KMS-11 (cell line): ENCODE data around the gene SSBP1.
"Not testable (repeated sequence)": the region's sequence is repeated elsewhere in the genome, so short reads cannot be mapped to it uniquely, and the experiment has no call there.

ENCODE experiments used
- H2AFZ ChIP-seq: fragments of 200-600 bp; sonication (generic); 2 replicates; pipeline ENCODE4 v1.6.1; 2016; ENCODE audit warnings: antibody characterized with exemption, mixed run types, low read depth
- H3K27ac ChIP-seq: fragments of 200-600 bp; sonication (generic); 2 replicates; pipeline ENCODE4 v1.6.1; 2016; ENCODE audit warnings: mild to moderate bottlenecking, mixed run types
- H3K27me3 ChIP-seq: fragments of 200-600 bp; sonication (generic); 2 replicates; pipeline ENCODE4 v1.6.1; 2017; ENCODE audit warnings: mild to moderate bottlenecking, low read depth, mixed run types, moderate library complexity; ENCODE audit not compliant: insufficient read depth
- H3K36me3 ChIP-seq: fragments of 200-600 bp; sonication (generic); 2 replicates; pipeline ENCODE4 v1.6.1; 2017; ENCODE audit warnings: mild to moderate bottlenecking, mixed run types; ENCODE audit not compliant: insufficient read depth
- H3K4me1 ChIP-seq: fragments of 200-600 bp; sonication (generic); 2 replicates; pipeline ENCODE4 v1.6.1; 2016; ENCODE audit warnings: mild to moderate bottlenecking, low read depth, mixed run types; ENCODE audit not compliant: poor library complexity, severe bottlenecking
- H3K4me2 ChIP-seq: fragments of 200-600 bp; sonication (generic); 2 replicates; pipeline ENCODE4 v1.7.0; 2016; ENCODE audit warnings: mild to moderate bottlenecking, mixed run types
- H3K4me3 ChIP-seq: fragments of 200-600 bp; sonication (generic); IDR thresholded peaks from 2 replicates; pipeline ENCODE4 v1.6.1; 2017; ENCODE audit warnings: low read depth, low read length, mixed read lengths; ENCODE audit not compliant: insufficient read depth
- H3K79me2 ChIP-seq: fragments of 200-600 bp; sonication (generic); 2 replicates; pipeline ENCODE4 v1.6.1; 2016; ENCODE audit warnings: low read depth, mixed run types; ENCODE audit not compliant: insufficient read depth
- H3K9ac ChIP-seq: fragments of 200-600 bp; sonication (generic); 2 replicates; pipeline ENCODE4 v1.6.1; 2016; ENCODE audit warnings: mild to moderate bottlenecking, mixed run types
- H4K20me1 ChIP-seq: fragments of 200-600 bp; sonication (generic); 2 replicates; pipeline ENCODE4 v1.6.1; 2016; ENCODE audit warnings: mild to moderate bottlenecking, mixed run types; ENCODE audit not compliant: insufficient read depth
- CTCF ChIP-seq: fragments of 200-600 bp; sonication (generic); conservative IDR thresholded peaks from 2 replicates; pipeline ENCODE4 v1.6.1; 2017; ENCODE audit warnings: low read depth, mild to moderate bottlenecking, antibody characterized with exemption, low read length, moderate library complexity, mixed read lengths

The SSBP1 gene

GRCh38 chr7:141748396-141748795 is 10.2 kb downstream of the SSBP1 start:
- H3K79me2 ChIP-seq = 0 out of 2 replicates have a peak, but pooled peaks cover 3% of the 10 kb centered on the region
- no peaks in the 10 kb centered on the region for H3K4me1 ChIP-seq

GRCh38 chr7:141751904-141752303 is 13.7 kb downstream of the SSBP1 start:
- not testable (repeated sequence) for H2AFZ ChIP-seq, H3K4me2 ChIP-seq, H3K27me3 ChIP-seq, H3K4me3 ChIP-seq, H3K9ac ChIP-seq, H3K79me2 ChIP-seq, H3K4me1 ChIP-seq, H4K20me1 ChIP-seq, H3K27ac ChIP-seq
- peaks cover 39% of the 10 kb centered on the region for H3K36me3 ChIP-seq

More at GRCh38 chr7:141748396-141748795, 10.2 kb downstream of the SSBP1 start:
- Histone ChIP-seq H2AFZ (no peak overlapping the region), H3K27ac (no peak overlapping the region), H4K20me1 (no peaks in the 10 kb centered on the region), H3K4me3 (no peak overlapping the region), H3K36me3 (peaks cover 68% of the 10 kb centered on the region), H3K9ac (no peak overlapping the region), H3K27me3 (no peaks in the 10 kb centered on the region), H3K4me2 (no peak overlapping the region)
- TF ChIP-seq CTCF = no peak

GRCh38 chr7:141752634-141753033 is 14.5 kb downstream of the SSBP1 start:
- Histone ChIP-seq H3K27me3 (no peaks in the 10 kb centered on the region), H3K4me1 (no peaks in the 10 kb centered on the region), H3K4me3 (no peak overlapping the region), H3K27ac (no peak overlapping the region), H3K36me3 (peaks cover 35% of the 10 kb centered on the region), H3K9ac (no peak overlapping the region), H3K4me2 (no peak overlapping the region), H3K79me2 (no peaks in the 10 kb centered on the region), H4K20me1 (no peaks in the 10 kb centered on the region), H2AFZ (no peak overlapping the region)
- peak; percentile 80 for TF ChIP-seq CTCF

GRCh38 chr7:141754939-141755338 is 16.8 kb downstream of the SSBP1 start:
- Histone ChIP-seq H3K79me2 (no peaks in the 10 kb centered on the region), H3K4me1 (no peaks in the 10 kb centered on the region), H3K4me2 (no peak overlapping the region), H3K9ac (no peak overlapping the region), H4K20me1 (no peaks in the 10 kb centered on the region), H3K27me3 (no peaks in the 10 kb centered on the region), H2AFZ (no peak overlapping the region), H3K27ac (no peak overlapping the region), H3K36me3 (peaks cover 21% of the 10 kb centered on the region), H3K4me3 (no peak overlapping the region)
- peak; percentile 82 for TF ChIP-seq CTCF

- H3K27ac ChIP-seq = no peak within 1 kb of the TSS
- H3K79me2 ChIP-seq = no peaks in the 10 kb centered on the region
- no peaks in the 10 kb centered on the region for H4K20me1 ChIP-seq
- no peaks in the 10 kb centered on the region for H3K4me1 ChIP-seq
- no peak within 1 kb of the TSS for H3K4me3 ChIP-seq
- H3K9ac ChIP-seq = no peak within 1 kb of the TSS
- H3K4me2 ChIP-seq = no peak within 1 kb of the TSS
- no peaks in the 10 kb centered on the region for H3K27me3 ChIP-seq
- no peak within 1 kb of the TSS for H2AFZ ChIP-seq
- peaks cover 3% of the 10 kb centered on the region; the same call in 1 of the 2 replicates for H3K36me3 ChIP-seq
- no peak for TF ChIP-seq CTCF
Observed at GRCh38 chr7:141763797-141764196, 25.6 kb downstream of the SSBP1 start, which contains the start of gene TAS2R3. TSS of gene TAS2R3 (plus strand) at chr7:141764097. CDS start at chr7:141764159, 62 bp downstream.

GRCh38 chr7:141770083-141770583 is 32.0 kb downstream of the SSBP1 start:
- H3K27me3 ChIP-seq, H2AFZ ChIP-seq: not testable (repeated sequence)

More at GRCh38 chr7:141770083-141770583, 32.0 kb downstream of the SSBP1 start:
- not testable (repeated sequence) for H3K4me1 ChIP-seq, H3K4me3 ChIP-seq, H4K20me1 ChIP-seq, H3K79me2 ChIP-seq, H3K27ac ChIP-seq, H3K9ac ChIP-seq, H3K4me2 ChIP-seq, H3K36me3 ChIP-seq
